ENCODE results near the gene NAGLU.

DNA sequence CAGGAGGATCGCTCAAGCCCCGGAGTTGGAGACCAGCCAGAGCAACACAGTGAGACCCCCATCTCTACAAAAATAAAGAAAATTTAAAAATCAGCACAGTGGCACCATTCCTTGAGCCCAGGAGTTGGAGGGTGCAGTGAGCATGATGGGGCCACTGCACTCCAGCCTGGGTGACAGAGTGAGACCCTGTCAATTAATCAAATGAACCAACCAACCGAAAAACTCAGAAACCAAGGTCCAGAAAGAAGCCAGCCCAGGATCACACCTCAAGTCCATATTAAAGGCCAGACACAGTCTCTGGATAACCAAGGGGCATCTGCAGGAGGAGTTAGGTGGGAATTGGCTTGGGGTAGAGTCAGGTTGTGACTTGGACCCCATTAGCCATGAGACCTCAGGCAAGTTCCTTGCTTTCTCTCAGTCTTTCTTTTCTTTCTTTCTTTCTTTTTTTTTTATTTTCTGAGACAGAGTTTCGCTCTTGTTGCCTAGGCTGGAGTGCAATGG is 19.1 kb downstream of the NAGLU start:
- TF ChIP-seq, protein P1, sequence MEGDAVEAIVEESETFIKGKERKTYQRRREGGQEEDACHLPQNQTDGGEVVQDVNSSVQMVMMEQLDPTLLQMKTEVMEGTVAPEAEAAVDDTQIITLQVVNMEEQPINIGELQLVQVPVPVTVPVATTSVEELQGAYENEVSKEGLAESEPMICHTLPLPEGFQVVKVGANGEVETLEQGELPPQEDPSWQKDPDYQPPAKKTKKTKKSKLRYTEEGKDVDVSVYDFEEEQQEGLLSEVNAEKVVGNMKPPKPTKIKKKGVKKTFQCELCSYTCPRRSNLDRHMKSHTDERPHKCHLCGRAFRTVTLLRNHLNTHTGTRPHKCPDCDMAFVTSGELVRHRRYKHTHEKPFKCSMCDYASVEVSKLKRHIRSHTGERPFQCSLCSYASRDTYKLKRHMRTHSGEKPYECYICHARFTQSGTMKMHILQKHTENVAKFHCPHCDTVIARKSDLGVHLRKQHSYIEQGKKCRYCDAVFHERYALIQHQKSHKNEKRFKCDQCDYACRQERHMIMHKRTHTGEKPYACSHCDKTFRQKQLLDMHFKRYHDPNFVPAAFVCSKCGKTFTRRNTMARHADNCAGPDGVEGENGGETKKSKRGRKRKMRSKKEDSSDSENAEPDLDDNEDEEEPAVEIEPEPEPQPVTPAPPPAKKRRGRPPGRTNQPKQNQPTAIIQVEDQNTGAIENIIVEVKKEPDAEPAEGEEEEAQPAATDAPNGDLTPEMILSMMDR (IDR thresholded peaks at IDR 0.05 in 2 of 3, conservative IDR thresholded peaks at IDR 0.05 in 1 of 3; ENCODE audit: control insufficient read depth in 2 of 3, extremely low read depth in 1 of 3, insufficient read depth in 1 of 3, low read depth in 3 of 3, low read length in 3 of 3): no peak
- TF ChIP-seq IKZF1 (conservative IDR thresholded peaks at IDR 0.05): no peak
- no peak for TF ChIP-seq BRCA1 (IDR thresholded peaks at IDR 0.05; ENCODE audit: low read depth, low read length)
- no peak for TF ChIP-seq EP300 (IDR thresholded peaks at IDR 0.05; ENCODE audit: borderline replicate concordance in 1 of 2, control insufficient read depth in 1 of 2, low read depth in 2 of 2, low read length in 2 of 2)
- TF ChIP-seq EZH2 (IDR thresholded peaks at IDR 0.05; ENCODE audit: borderline replicate concordance, control insufficient read depth, low read depth, low read length): no peak
- TF ChIP-seq TARDBP (IDR thresholded peaks at IDR 0.05; ENCODE audit: borderline replicate concordance): no peak
- no peak for TF ChIP-seq GABPA (IDR thresholded peaks at IDR 0.05; ENCODE audit: low read depth)
- no peak for TF ChIP-seq TAF1 (IDR thresholded peaks at IDR 0.05; ENCODE audit: borderline replicate concordance, low read depth, low read length)
- no peak for TF ChIP-seq ZNF24 (IDR thresholded peaks at IDR 0.05)
- TF ChIP-seq, protein P2, sequence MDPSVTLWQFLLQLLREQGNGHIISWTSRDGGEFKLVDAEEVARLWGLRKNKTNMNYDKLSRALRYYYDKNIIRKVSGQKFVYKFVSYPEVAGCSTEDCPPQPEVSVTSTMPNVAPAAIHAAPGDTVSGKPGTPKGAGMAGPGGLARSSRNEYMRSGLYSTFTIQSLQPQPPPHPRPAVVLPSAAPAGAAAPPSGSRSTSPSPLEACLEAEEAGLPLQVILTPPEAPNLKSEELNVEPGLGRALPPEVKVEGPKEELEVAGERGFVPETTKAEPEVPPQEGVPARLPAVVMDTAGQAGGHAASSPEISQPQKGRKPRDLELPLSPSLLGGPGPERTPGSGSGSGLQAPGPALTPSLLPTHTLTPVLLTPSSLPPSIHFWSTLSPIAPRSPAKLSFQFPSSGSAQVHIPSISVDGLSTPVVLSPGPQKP (IDR thresholded peaks at IDR 0.05; ENCODE audit: low read depth, low read length): no peak
- TF ChIP-seq, protein P3, sequence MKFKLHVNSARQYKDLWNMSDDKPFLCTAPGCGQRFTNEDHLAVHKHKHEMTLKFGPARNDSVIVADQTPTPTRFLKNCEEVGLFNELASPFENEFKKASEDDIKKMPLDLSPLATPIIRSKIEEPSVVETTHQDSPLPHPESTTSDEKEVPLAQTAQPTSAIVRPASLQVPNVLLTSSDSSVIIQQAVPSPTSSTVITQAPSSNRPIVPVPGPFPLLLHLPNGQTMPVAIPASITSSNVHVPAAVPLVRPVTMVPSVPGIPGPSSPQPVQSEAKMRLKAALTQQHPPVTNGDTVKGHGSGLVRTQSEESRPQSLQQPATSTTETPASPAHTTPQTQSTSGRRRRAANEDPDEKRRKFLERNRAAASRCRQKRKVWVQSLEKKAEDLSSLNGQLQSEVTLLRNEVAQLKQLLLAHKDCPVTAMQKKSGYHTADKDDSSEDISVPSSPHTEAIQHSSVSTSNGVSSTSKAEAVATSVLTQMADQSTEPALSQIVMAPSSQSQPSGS (IDR thresholded peaks at IDR 0.05; ENCODE audit: low read length): no peak
- TF ChIP-seq CEBPB (IDR thresholded peaks at IDR 0.05; ENCODE audit: borderline replicate concordance in 1 of 2, low read depth in 2 of 2, low read length in 2 of 2): no peak
- no peak for TF ChIP-seq NFYA (IDR thresholded peaks at IDR 0.05; ENCODE audit: borderline replicate concordance, low read depth, low read length)
- TF ChIP-seq RELA (IDR thresholded peaks at IDR 0.05; ENCODE audit: borderline replicate concordance, partially characterized antibody): no peak

Measured in GM12878 (cell line).